HG03045 (cell line): ENCODE measurements around the gene PTPRN2.
"Not testable (repeated sequence)": the region's sequence is repeated elsewhere in the genome, so short reads cannot be mapped to it uniquely, and the experiment has no call there.

ENCODE experiments used
- ATAC-seq: cut with Tn5 transposase; IDR thresholded peaks from one replicate; pipeline ENCODE4 v1.9.1; 2021; ENCODE audit warnings: mild to moderate bottlenecking, moderate library complexity; ENCODE audit not compliant: unreplicated experiment

The PTPRN2 gene

GRCh38 chr7:158424531-158424930, 163.1 kb downstream of the PTPRN2 start:
- ATAC-seq, result no peak

- no peak for ATAC-seq
Observed at GRCh38 chr7:158424011-158424410, 163.6 kb downstream of the PTPRN2 start.

GRCh38 chr7:158422887-158423560, 164.6 kb downstream of the PTPRN2 start:
- no peak for ATAC-seq

GRCh38 chr7:158422196-158422886, 165.3 kb downstream of the PTPRN2 start:
- ATAC-seq, result no peak

- ATAC-seq, result no peak
Observed at GRCh38 chr7:158421361-158421760, 166.3 kb downstream of the PTPRN2 start.

GRCh38 chr7:158420591-158421340, 166.9 kb downstream of the PTPRN2 start:
- ATAC-seq, result no peak

- ATAC-seq, result no peak
Observed at GRCh38 chr7:158419238-158419785, 168.3 kb downstream of the PTPRN2 start.

- ATAC-seq, result not testable (repeated sequence)
Observed at GRCh38 chr7:158418395-158418794, 169.2 kb downstream of the PTPRN2 start.

- no peak for ATAC-seq
Observed at GRCh38 chr7:158416283-158416933, 171.2 kb downstream of the PTPRN2 start.

- no peak for ATAC-seq
Observed at GRCh38 chr7:158415316-158415715, 172.3 kb downstream of the PTPRN2 start.

- no peak for ATAC-seq
Observed at GRCh38 chr7:158414486-158414961, 173.1 kb downstream of the PTPRN2 start.

- ATAC-seq, result no peak
Observed at GRCh38 chr7:158414002-158414401, 173.6 kb downstream of the PTPRN2 start.

- no peak for ATAC-seq
Observed at GRCh38 chr7:158411232-158411950, 176.2 kb downstream of the PTPRN2 start.

- no peak for ATAC-seq
Observed at GRCh38 chr7:158410720-158411119, 176.9 kb downstream of the PTPRN2 start.

GRCh38 chr7:158409816-158410330, 177.8 kb downstream of the PTPRN2 start:
- no peak for ATAC-seq

GRCh38 chr7:158409120-158409519, 178.5 kb downstream of the PTPRN2 start:
- ATAC-seq, result no peak

GRCh38 chr7:158408318-158408920, 179.2 kb downstream of the PTPRN2 start:
- ATAC-seq, result no peak

GRCh38 chr7:158407581-158408317, 179.9 kb downstream of the PTPRN2 start:
- ATAC-seq, result no peak

GRCh38 chr7:158406801-158407200, 180.8 kb downstream of the PTPRN2 start:
- ATAC-seq, result no peak
